ENCODE results near the gene INSC. TPM values are rescaled to one million over a fixed set of nuclear protein-coding genes. Genes with fewer than 3 reads are reported as not detected.

INSC gene
- total RNA-seq, 1 experiment from 2014 or later = not detected

DNA sequence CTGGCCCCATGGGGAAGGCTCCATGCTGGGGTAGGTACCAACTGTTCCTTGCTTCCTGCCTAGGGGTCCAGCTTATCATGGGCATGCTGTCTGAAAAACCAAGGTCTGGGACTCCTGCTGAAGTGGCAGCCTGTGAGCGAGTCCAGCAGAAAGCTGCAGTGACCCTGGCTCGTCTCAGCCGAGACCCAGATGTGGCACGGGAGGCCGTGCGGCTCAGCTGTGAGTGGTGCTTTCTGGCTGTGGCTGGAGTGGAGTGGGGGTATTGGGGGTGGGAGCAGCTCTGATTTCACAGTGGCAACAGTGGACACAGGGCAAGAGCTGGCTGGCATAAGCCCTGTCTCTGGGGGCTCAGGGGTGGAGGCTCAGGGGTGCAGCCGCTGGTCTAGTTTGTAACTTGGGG, 124.1 kb downstream of the INSC start:
- no peaks in the 10 kb centered on the region for H3K27me3 ChIP-seq (ENCODE audit: insufficient read depth, low read depth)
- no peaks in the 10 kb centered on the region for H3K9me2 ChIP-seq (ENCODE audit: insufficient read depth)
- BruUV-seq (replicated peaks) = no TSS peak
- H3K79me2 ChIP-seq (ENCODE audit: low read depth) = no peaks in the 10 kb centered on the region
- H3K4me3 ChIP-seq = no peak overlapping the region
- DNase-seq = no peak
- no peak overlapping the region for H3K4me2 ChIP-seq
- TF ChIP-seq, protein P1, sequence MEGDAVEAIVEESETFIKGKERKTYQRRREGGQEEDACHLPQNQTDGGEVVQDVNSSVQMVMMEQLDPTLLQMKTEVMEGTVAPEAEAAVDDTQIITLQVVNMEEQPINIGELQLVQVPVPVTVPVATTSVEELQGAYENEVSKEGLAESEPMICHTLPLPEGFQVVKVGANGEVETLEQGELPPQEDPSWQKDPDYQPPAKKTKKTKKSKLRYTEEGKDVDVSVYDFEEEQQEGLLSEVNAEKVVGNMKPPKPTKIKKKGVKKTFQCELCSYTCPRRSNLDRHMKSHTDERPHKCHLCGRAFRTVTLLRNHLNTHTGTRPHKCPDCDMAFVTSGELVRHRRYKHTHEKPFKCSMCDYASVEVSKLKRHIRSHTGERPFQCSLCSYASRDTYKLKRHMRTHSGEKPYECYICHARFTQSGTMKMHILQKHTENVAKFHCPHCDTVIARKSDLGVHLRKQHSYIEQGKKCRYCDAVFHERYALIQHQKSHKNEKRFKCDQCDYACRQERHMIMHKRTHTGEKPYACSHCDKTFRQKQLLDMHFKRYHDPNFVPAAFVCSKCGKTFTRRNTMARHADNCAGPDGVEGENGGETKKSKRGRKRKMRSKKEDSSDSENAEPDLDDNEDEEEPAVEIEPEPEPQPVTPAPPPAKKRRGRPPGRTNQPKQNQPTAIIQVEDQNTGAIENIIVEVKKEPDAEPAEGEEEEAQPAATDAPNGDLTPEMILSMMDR (conservative IDR thresholded peaks at IDR 0.05) = no peak
- TF ChIP-seq EZH2 (IDR thresholded peaks at IDR 0.05; ENCODE audit: low read depth) = no peak
- H2AFZ ChIP-seq = no peak overlapping the region
- H3F3A ChIP-seq (ENCODE audit: insufficient read depth, low read depth) = no peaks in the 10 kb centered on the region
- POLR2A ChIA-PET (ENCODE audit: unreplicated experiment) = no interaction called here
- intact Hi-C loops (cut with micrococcal nuclease; ENCODE audit: unreplicated experiment) = no loop called here
- no peak overlapping the region for H3K27ac ChIP-seq
- no peaks in the 10 kb centered on the region for H3K4me1 ChIP-seq (replicated peaks; ENCODE audit: insufficient read depth)
- H3K9me3 ChIP-seq (ENCODE audit: insufficient read depth, low read depth) = no peaks in the 10 kb centered on the region
- CTCF ChIA-PET = no interaction called here
- H4K20me1 ChIP-seq (ENCODE audit: insufficient read depth) = no peaks in the 10 kb centered on the region
- H3K36me3 ChIP-seq (ENCODE audit: low read depth) = no peaks in the 10 kb centered on the region

DNA sequence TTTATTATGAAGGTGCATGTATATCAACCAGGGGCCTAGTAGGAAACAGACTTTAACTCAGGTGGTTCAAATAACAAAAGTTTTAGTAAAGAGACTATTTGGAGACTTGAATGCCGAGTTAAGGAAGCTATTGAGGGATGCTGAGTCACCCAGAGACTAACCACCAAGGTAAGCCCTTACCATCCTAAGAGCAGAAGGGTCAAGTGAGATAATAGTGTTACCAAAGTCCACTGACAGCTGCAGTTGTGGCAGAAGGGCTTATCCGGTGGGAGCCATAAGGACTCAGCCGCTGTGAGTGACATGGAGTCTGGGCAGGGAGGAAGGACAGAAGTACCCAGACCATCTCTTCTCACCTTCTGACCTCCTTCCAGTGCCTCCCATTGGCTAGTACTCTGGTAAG, 134.0 kb downstream of the INSC start:
- no TSS peak for BruUV-seq (replicated peaks)
- no peaks in the 10 kb centered on the region for H3K27me3 ChIP-seq (ENCODE audit: insufficient read depth, low read depth)
- no peaks in the 10 kb centered on the region for H3K79me2 ChIP-seq (ENCODE audit: low read depth)
- no peaks in the 10 kb centered on the region for H3K36me3 ChIP-seq (ENCODE audit: low read depth)
- no peak overlapping the region for H3K4me3 ChIP-seq
- no peak overlapping the region for H3K4me2 ChIP-seq
- no peaks in the 10 kb centered on the region for H3F3A ChIP-seq (ENCODE audit: insufficient read depth, low read depth)
- no peaks in the 10 kb centered on the region for H3K9me3 ChIP-seq (ENCODE audit: insufficient read depth, low read depth)
- no peaks in the 10 kb centered on the region for H3K4me1 ChIP-seq (replicated peaks; ENCODE audit: insufficient read depth)
- H3K27ac ChIP-seq = no peak overlapping the region
- intact Hi-C loops (cut with micrococcal nuclease; ENCODE audit: unreplicated experiment) = no loop called here
- CTCF ChIA-PET = no interaction called here
- no peaks in the 10 kb centered on the region for H4K20me1 ChIP-seq (ENCODE audit: insufficient read depth)
- TF ChIP-seq EZH2 (IDR thresholded peaks at IDR 0.05; ENCODE audit: low read depth) = no peak
- TF ChIP-seq, protein P1 (conservative IDR thresholded peaks at IDR 0.05) = no peak
- no peak for DNase-seq
- POLR2A ChIA-PET (ENCODE audit: unreplicated experiment) = no interaction called here
- H3K9me2 ChIP-seq (ENCODE audit: insufficient read depth) = no peaks in the 10 kb centered on the region
- H2AFZ ChIP-seq = no peak overlapping the region

DNA sequence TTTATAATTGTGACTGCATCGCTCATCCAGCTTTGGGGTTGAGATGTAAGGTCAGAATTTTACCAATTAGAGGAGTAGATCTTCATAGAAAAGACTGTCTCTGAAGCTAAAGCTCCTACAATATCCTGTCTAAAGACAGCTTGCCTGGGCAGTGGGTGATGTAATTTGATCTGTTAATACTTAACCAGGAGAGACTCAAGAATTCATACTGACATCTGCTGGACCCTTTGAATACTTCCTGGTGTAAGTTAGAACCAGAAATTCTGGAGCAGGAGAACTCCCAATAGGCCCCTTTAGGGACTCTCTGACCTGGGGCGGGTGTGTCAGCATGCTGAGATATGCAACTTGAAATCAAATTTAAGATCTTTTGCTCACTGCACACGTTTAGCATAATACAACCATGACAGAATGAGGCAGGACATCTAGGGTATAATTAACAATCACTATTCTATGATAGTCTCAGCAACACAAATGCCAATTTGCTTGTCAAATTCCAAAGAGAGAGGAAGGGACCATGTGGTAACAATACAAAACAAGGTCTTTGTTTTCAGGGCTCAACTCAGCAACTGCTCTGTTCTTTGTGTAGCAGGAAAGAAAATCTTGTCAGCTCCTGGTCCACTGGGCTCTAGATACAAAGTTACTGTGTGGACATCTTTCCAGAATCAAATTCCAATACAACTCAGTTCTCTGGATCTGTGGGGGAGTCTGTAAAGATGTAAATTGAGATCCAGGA, 143.9 kb downstream of the INSC start:
- TF ChIP-seq, protein P1 (conservative IDR thresholded peaks at IDR 0.05) = peak; percentile 40; the same call in 1 of the 2 replicates
- no peak for TF ChIP-seq EZH2 (IDR thresholded peaks at IDR 0.05; ENCODE audit: low read depth)
- Histone ChIP-seq H3K27ac (no peak overlapping the region), H3K27me3 (ENCODE audit: insufficient read depth, low read depth) (no peaks in the 10 kb centered on the region), H3K79me2 (ENCODE audit: low read depth) (no peaks in the 10 kb centered on the region), H2AFZ (no peak overlapping the region), H4K20me1 (ENCODE audit: insufficient read depth) (no peaks in the 10 kb centered on the region), H3K36me3 (ENCODE audit: low read depth) (no peaks in the 10 kb centered on the region), H3K9me2 (ENCODE audit: insufficient read depth) (no peaks in the 10 kb centered on the region), H3K4me3 (no peak overlapping the region), H3F3A (ENCODE audit: insufficient read depth, low read depth) (no peaks in the 10 kb centered on the region), H3K9me3 (ENCODE audit: insufficient read depth, low read depth) (no peaks in the 10 kb centered on the region), H3K4me1 (replicated peaks; ENCODE audit: insufficient read depth) (no peaks in the 10 kb centered on the region), H3K4me2 (no peak overlapping the region)
- peak in 1 of 2 experiments; percentile 46 for DNase-seq
- ChIA-PET POLR2A (ENCODE audit: unreplicated experiment) (no interaction called here), CTCF (no interaction called here)
- intact Hi-C loops (cut with micrococcal nuclease; ENCODE audit: unreplicated experiment) = no loop called here
- BruUV-seq (replicated peaks) = no TSS peak
